Measurements from ENCODE around the gene CASP9.

Gene CASP9

DNA sequence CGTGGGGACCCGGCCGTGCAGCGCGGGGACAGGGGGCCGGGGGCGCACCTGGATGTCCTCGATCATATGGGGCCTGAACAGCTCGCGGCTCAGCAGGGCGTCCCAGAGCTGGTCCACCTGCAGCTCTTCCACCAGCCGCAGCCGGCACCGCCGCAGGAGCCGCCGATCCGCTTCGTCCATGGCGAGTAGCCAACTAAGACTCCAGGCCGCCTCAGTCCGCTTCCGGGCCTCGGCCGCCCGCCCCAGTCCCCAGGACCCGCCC lies at the start of gene CASP9:
TSS of gene CASP9 (minus strand) at position 195 of the 262 bp plus-strand sequence. CDS start at position 180, 15 bp downstream.
- Histone ChIP-seq H3K4me3 (ENCODE audit: low read depth in 1 of 2, low read length in 1 of 2) (peak within 1 kb of the TSS; percentile 81 to 88), H3K4me1 (ENCODE audit: control insufficient read depth in 1 of 2, insufficient read depth in 1 of 2, low read depth in 1 of 2, low read length in 1 of 2) (peaks cover 34 to 39% of the 10 kb centered on the region in 2 experiments), H3K27ac (peak within 1 kb of the TSS; percentile 99), H3K36me3 (no peaks in the 10 kb centered on the region), H3K27me3 (no peaks in the 10 kb centered on the region), H3K9me3 (no peaks in the 10 kb centered on the region)
- TF ChIP-seq, protein P1, sequence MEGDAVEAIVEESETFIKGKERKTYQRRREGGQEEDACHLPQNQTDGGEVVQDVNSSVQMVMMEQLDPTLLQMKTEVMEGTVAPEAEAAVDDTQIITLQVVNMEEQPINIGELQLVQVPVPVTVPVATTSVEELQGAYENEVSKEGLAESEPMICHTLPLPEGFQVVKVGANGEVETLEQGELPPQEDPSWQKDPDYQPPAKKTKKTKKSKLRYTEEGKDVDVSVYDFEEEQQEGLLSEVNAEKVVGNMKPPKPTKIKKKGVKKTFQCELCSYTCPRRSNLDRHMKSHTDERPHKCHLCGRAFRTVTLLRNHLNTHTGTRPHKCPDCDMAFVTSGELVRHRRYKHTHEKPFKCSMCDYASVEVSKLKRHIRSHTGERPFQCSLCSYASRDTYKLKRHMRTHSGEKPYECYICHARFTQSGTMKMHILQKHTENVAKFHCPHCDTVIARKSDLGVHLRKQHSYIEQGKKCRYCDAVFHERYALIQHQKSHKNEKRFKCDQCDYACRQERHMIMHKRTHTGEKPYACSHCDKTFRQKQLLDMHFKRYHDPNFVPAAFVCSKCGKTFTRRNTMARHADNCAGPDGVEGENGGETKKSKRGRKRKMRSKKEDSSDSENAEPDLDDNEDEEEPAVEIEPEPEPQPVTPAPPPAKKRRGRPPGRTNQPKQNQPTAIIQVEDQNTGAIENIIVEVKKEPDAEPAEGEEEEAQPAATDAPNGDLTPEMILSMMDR (IDR thresholded peaks at IDR 0.05): no peak

DNA sequence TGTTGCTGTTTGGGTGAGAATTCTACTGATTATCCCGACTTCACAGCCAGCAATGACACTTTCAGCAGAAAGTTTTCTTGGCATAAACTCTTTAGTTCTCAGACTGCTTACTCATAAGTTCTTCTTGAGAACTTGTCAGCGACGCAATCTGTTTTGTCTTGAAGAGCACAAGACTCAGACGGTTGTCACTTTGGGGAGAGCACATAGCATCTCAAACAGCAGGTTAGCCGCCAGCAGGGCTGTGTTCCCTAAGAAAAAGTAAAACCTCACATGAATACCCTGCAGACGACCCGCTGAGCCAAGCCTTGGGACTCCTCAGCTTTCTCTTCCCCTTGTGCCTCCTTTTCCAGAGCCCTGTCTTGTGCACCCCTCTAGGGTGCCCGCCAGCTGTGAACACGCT lies 49.5 kb upstream of the CASP9 start:
- TF ChIP-seq, protein P1 (IDR thresholded peaks at IDR 0.05): no peak
- H3K27ac ChIP-seq: no peak overlapping the region
- no peaks in the 10 kb centered on the region for H3K27me3 ChIP-seq
- H3K4me1 ChIP-seq (ENCODE audit: control insufficient read depth in 1 of 2, insufficient read depth in 1 of 2, low read depth in 1 of 2, low read length in 1 of 2): no peaks in the 10 kb centered on the region
- peaks cover 26% of the 10 kb centered on the region for H3K36me3 ChIP-seq
- H3K4me3 ChIP-seq (ENCODE audit: low read depth in 1 of 2, low read length in 1 of 2): no peak overlapping the region
- H3K9me3 ChIP-seq: no peaks in the 10 kb centered on the region

DNA sequence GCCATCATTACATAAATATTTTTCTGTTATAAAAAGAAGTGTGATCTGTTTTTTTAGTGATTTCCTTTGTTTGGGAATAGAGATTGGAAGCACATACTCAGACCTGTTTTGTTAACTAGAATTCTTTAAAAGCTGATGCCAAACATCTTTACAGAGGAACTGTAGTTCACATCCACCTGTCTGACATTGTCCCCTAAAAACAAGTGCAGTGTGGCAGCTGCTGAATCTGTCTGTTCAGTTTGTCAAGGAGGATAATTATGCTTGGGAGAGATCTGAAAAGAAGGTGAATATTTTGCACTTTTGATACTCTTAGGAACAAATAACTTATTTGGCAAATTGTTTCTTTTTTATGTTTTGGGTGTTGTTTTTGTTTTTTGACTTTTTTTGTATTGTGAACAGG lies 47.3 kb upstream of the CASP9 start:
- TF ChIP-seq, protein P1 (IDR thresholded peaks at IDR 0.05): no peak
- peaks cover 48% of the 10 kb centered on the region for H3K36me3 ChIP-seq

DNA sequence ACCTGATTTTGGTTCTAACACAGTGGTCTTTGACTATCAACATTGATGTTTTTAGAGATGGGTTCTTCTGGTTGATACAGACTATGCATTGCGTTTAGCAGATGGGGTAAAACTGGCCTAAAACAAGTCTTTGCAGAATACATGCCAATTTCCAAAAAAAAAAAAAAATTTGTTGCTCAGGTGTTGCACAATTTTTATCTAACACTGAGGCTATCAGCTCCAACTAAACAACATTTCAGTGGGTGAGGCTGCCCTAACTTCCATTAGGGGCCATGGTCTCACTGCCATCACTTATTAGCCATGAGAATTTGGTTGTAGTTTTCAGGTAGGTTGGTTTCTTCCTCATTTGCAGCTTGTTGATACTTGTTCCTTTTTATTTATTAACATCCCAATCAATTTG lies 46.8 kb upstream of the CASP9 start:
- TF ChIP-seq, protein P1 (IDR thresholded peaks at IDR 0.05): no peak
- Histone ChIP-seq H3K27me3 (no peaks in the 10 kb centered on the region), H3K4me3 (ENCODE audit: low read depth in 1 of 2, low read length in 1 of 2) (no peak overlapping the region), H3K27ac (no peak overlapping the region), H3K4me1 (ENCODE audit: control insufficient read depth in 1 of 2, insufficient read depth in 1 of 2, low read depth in 1 of 2, low read length in 1 of 2) (no peaks in the 10 kb centered on the region), H3K36me3 (peaks cover 52% of the 10 kb centered on the region), H3K9me3 (no peaks in the 10 kb centered on the region)

More for the DNA sequence above, 47.3 kb upstream of the CASP9 start:
- H3K9me3 ChIP-seq: no peaks in the 10 kb centered on the region
- H3K27me3 ChIP-seq: no peaks in the 10 kb centered on the region
- H3K4me3 ChIP-seq (ENCODE audit: low read depth in 1 of 2, low read length in 1 of 2): no peak overlapping the region
- no peaks in the 10 kb centered on the region for H3K4me1 ChIP-seq (ENCODE audit: control insufficient read depth in 1 of 2, insufficient read depth in 1 of 2, low read depth in 1 of 2, low read length in 1 of 2)
- no peak overlapping the region for H3K27ac ChIP-seq

DNA sequence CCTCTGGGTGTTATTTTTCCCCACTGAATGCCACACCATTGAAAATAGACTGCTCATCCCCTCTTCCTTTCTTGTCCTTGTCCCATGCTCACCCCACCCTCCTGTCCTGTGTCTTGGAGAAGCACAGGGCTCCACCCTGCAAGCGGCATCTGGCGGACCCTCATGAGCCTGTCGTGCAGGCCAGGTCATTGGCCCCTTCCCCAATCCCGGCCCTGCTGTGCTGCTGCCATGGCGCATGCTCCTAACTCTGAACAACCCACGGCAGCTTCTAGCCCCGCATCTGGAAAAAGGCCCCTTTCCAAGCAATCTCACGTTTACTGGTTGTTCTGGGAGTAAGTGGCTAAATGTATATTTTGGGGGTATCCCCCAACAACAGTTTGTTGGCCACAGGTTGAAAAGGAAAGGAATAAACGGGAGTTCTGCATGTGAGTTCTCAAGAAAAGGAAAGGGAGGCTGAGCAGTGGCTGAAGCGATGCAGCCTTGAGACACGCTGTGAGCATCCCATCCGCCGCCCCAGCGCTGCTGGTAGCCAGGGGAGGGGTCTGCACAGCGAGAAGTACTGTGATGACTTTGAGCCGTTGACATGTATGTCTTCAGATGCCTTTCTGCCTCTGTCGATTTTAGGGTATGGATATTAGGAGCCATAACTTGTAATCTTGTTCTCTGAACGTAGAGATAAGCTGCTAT lies 44.5 kb upstream of the CASP9 start:
- H3K9me3 ChIP-seq: no peaks in the 10 kb centered on the region
- H3K4me1 ChIP-seq (ENCODE audit: control insufficient read depth in 1 of 2, insufficient read depth in 1 of 2, low read depth in 1 of 2, low read length in 1 of 2): no peaks in the 10 kb centered on the region
- TF ChIP-seq, protein P1 (IDR thresholded peaks at IDR 0.05): no peak
- H3K36me3 ChIP-seq: peaks cover 62% of the 10 kb centered on the region
- no peak overlapping the region for H3K4me3 ChIP-seq (ENCODE audit: low read depth in 1 of 2, low read length in 1 of 2)
- H3K27me3 ChIP-seq: no peaks in the 10 kb centered on the region
- H3K27ac ChIP-seq: no peak overlapping the region
